ENCODE data around the gene PTBP2.

The PTBP2 gene
- total RNA-seq: 21.4 to 40.3 reads per million in 2 experiments

- DNase-seq (ENCODE audit: low read depth): peak; percentile 76
Measured at GRCh38 chr1:96721416-96722160, at the start of gene PTBP2. PTBP2 (plus strand) TSS chr1:96721784; CDS start chr1:96721865, 81 bp downstream.

- DNase-seq (ENCODE audit: low read depth): no peak
Measured at GRCh38 chr1:96674915-96675314, 46.7 kb upstream of the PTBP2 start.

- no peak for DNase-seq (ENCODE audit: low read depth)
Measured at GRCh38 chr1:96682056-96682455, 39.5 kb upstream of the PTBP2 start.

- DNase-seq (ENCODE audit: low read depth): no peak
Measured at GRCh38 chr1:96683931-96684330, 37.7 kb upstream of the PTBP2 start.

GRCh38 chr1:96684744-96685143, 36.8 kb upstream of the PTBP2 start:
- DNase-seq (ENCODE audit: low read depth): no peak

GRCh38 chr1:96688767-96689166, 32.8 kb upstream of the PTBP2 start:
- DNase-seq (ENCODE audit: low read depth): no peak

GRCh38 chr1:96695954-96696353, 25.6 kb upstream of the PTBP2 start:
- DNase-seq (ENCODE audit: low read depth): no peak

- DNase-seq (ENCODE audit: low read depth): no peak
Measured at GRCh38 chr1:96698342-96698983, 23.1 kb upstream of the PTBP2 start.

- DNase-seq (ENCODE audit: low read depth): no peak
Measured at GRCh38 chr1:96703186-96703585, 18.4 kb upstream of the PTBP2 start.

- no peak for DNase-seq (ENCODE audit: low read depth)
Measured at GRCh38 chr1:96707023-96707422, 14.6 kb upstream of the PTBP2 start.

- DNase-seq (ENCODE audit: low read depth): no peak
Measured at GRCh38 chr1:96708482-96708881, 13.1 kb upstream of the PTBP2 start.

GRCh38 chr1:96710708-96711477, 10.7 kb upstream of the PTBP2 start:
- no peak for DNase-seq (ENCODE audit: low read depth)

- no peak for DNase-seq (ENCODE audit: low read depth)
Measured at GRCh38 chr1:96713649-96714048, 7.9 kb upstream of the PTBP2 start.

- DNase-seq (ENCODE audit: low read depth): no peak
Measured at GRCh38 chr1:96714881-96715280, 6.7 kb upstream of the PTBP2 start.

- DNase-seq (ENCODE audit: low read depth): no peak
Measured at GRCh38 chr1:96715482-96715881, 6.1 kb upstream of the PTBP2 start.

- no peak for DNase-seq (ENCODE audit: low read depth)
Measured at GRCh38 chr1:96721053-96721415, 550 bp upstream of the PTBP2 start.

- DNase-seq (ENCODE audit: low read depth): peak; percentile 36
Measured at GRCh38 chr1:96722161-96722922, 758 bp downstream of the PTBP2 start.

- no peak for DNase-seq (ENCODE audit: low read depth)
Measured at GRCh38 chr1:96722958-96723357, 1.4 kb downstream of the PTBP2 start.

- DNase-seq (ENCODE audit: low read depth): no peak
Measured at GRCh38 chr1:96723377-96723776, 1.8 kb downstream of the PTBP2 start.

- no peak for DNase-seq (ENCODE audit: low read depth)
Measured at GRCh38 chr1:96723936-96724335, 2.4 kb downstream of the PTBP2 start.

- no peak for DNase-seq (ENCODE audit: low read depth)
Measured at GRCh38 chr1:96727860-96728259, 6.3 kb downstream of the PTBP2 start.

Measured in T follicular helper cell (primary cell).